Thyroid gland (tissue), 4 donors: ENCODE measurements around the gene HPDL. TPM values are rescaled to one million over a fixed set of nuclear protein-coding genes. Genes with fewer than 3 reads are reported as not detected.

Source experiments
- DNase-seq, 2 donors: peaks; one replicate each; pipeline ENCODE4 v3.0.0-alpha.2; 2019
- H3K27ac ChIP-seq, 3 donors: fragments of 200-600 bp; sonication (generic); 1 replicate in 2 of 3; 2 replicates in 1 of 3; pipeline ENCODE4 v1.5.1; 2016 to 2019; ENCODE audit warnings: mild to moderate bottlenecking in 1 of 3, moderate library complexity in 1 of 3
- H3K27me3 ChIP-seq: fragments of 200-600 bp; sonication (generic); one replicate; pipeline ENCODE4 v1.5.1; 2019
- H3K36me3 ChIP-seq, 2 donors: fragments of 200-600 bp; sonication (generic); one replicate each; pipeline ENCODE4 v1.5.1; 2016 to 2019
- H3K4me1 ChIP-seq, 2 donors: fragments of 200-600 bp; sonication (generic); one replicate each; pipeline ENCODE4 v1.5.1; 2017 to 2019
- H3K4me3 ChIP-seq, 3 donors: fragments of 200-600 bp; sonication (generic); replicated peaks in 1 of 3; 1 replicate in 2 of 3; 2 replicates in 1 of 3; pipeline ENCODE4 v1.5.1; 2016; ENCODE audit warnings: mild to moderate bottlenecking in 1 of 3
- H3K9me3 ChIP-seq: fragments of 200-600 bp; sonication (generic); one replicate; pipeline ENCODE4 v1.5.1; 2017
- CTCF ChIP-seq, 6 experiments: fragments of 200-600 bp in 3 of 6; fragments of 450-650 bp in 3 of 6; sonication (generic) in 3 of 6; IDR thresholded peaks; one replicate each; pipeline ENCODE4 v1.5.1; 2016 to 2019; ENCODE audit warnings: antibody characterized with exemption in 6 of 6, mild to moderate bottlenecking in 2 of 6, inconsistent platforms in 1 of 6, moderate library complexity in 1 of 6
- POLR2A ChIP-seq, 2 donors: fragments of 450-650 bp; IDR thresholded peaks; one replicate each; pipeline ENCODE4 v1.6.1; 2017; ENCODE audit warnings: antibody characterized with exemption in 2 of 2, mild to moderate bottlenecking in 2 of 2, moderate library complexity in 1 of 2
- WGBS, 2 donors: methylation state at CpG; one replicate each; pipeline ENCODE4 v1.1.5; 2017; 5-methylcytosine and 5-hydroxymethylcytosine counted together
- intact Hi-C: fragments of 100-400 bp; cut with DNase I; formaldehyde crosslinking; loops from one replicate; pipeline ENCODE4 v1.15.1; 2023
- total RNA-seq, 4 donors: library from RNA; depleted of rRNA; stranded (reverse); fragments of >200 nt; gene quantifications; one replicate each; pipeline ENCODE4 v1.2.3, GENCODE V29; 2016

The HPDL gene
- total RNA-seq, 4 donors from 2014 or later: 0.27 to 3.5 (median 1.1) TPM

- H3K36me3 ChIP-seq: no peaks in the 10 kb centered on the region
- intact Hi-C loops: no loop called here
- H3K27me3 ChIP-seq: no peaks in the 10 kb centered on the region
- H3K4me1 ChIP-seq: peaks cover 3 to 20% of the 10 kb centered on the region in 2 donors
- H3K27ac ChIP-seq: no peak overlapping the region
- no peak for TF ChIP-seq CTCF (IDR thresholded peaks at IDR 0.05)
- TF ChIP-seq POLR2A (IDR thresholded peaks at IDR 0.05): no peak
- H3K9me3 ChIP-seq: no peaks in the 10 kb centered on the region
- DNase-seq: no peak
- no peak overlapping the region for H3K4me3 ChIP-seq
These were observed 43.9 kb downstream of the HPDL start for GRCh38 chr1:45370575-45370974.

GRCh38 chr1:45373573-45373972 is 46.9 kb downstream of the HPDL start:
- Histone ChIP-seq H3K27me3 (no peaks in the 10 kb centered on the region), H3K27ac (peak overlapping the region in 1 of 3 donors; percentile 7), H3K4me3 (no peak overlapping the region), H3K9me3 (no peaks in the 10 kb centered on the region), H3K36me3 (no peaks in the 10 kb centered on the region), H3K4me1 (peaks cover 11 to 27% of the 10 kb centered on the region in 2 donors)
- TF ChIP-seq CTCF (IDR thresholded peaks at IDR 0.05) (no peak), POLR2A (IDR thresholded peaks at IDR 0.05) (no peak)
- no peak for DNase-seq
- intact Hi-C loops: no loop called here

GRCh38 chr1:45375104-45376090 is 48.7 kb downstream of the HPDL start:
- intact Hi-C loops: no loop called here
- Histone ChIP-seq H3K4me3 (no peak overlapping the region), H3K9me3 (no peaks in the 10 kb centered on the region), H3K27ac (peak overlapping the region in 2 of 3 donors; percentile 6 to 22), H3K36me3 (no peaks in the 10 kb centered on the region), H3K27me3 (no peaks in the 10 kb centered on the region), H3K4me1 (peaks cover 11 to 27% of the 10 kb centered on the region in 2 donors)
- no peak for DNase-seq
- TF ChIP-seq CTCF (IDR thresholded peaks at IDR 0.05): no peak
- TF ChIP-seq POLR2A (IDR thresholded peaks at IDR 0.05): no peak
- WGBS, 2 donors: 67 to 71% methylated on average over 3 of the region's 3 CpGs

GRCh38 chr1:45378184-45378583 is 51.5 kb downstream of the HPDL start:
- intact Hi-C loops: no loop called here
- no peak overlapping the region for H3K4me3 ChIP-seq
- TF ChIP-seq POLR2A (IDR thresholded peaks at IDR 0.05) (no peak), CTCF (IDR thresholded peaks at IDR 0.05) (no peak)
- H3K36me3 ChIP-seq: no peaks in the 10 kb centered on the region
- peaks cover 11 to 27% of the 10 kb centered on the region in 2 donors for H3K4me1 ChIP-seq
- H3K9me3 ChIP-seq: no peaks in the 10 kb centered on the region
- no peak for DNase-seq
- no peaks in the 10 kb centered on the region for H3K27me3 ChIP-seq
- H3K27ac ChIP-seq: no peak overlapping the region

Other genes with a start within 250 kb of the HPDL start
- 10 to 100 TPM in 3 of 4 donors, 1 to 10 TPM in 1; 6.3 to 15.4 (median 12.5) TPM for gene ZSWIM5, start 120.3 kb upstream of the HPDL start, total RNA-seq
- 10 to 100 TPM; 15.7 to 19.8 (median 17.8) TPM for gene TOE1, start 13.3 kb downstream of the HPDL start, total RNA-seq
- gene MUTYH, start 13.5 kb downstream of the HPDL start, total RNA-seq: 10 to 100 TPM; 23.7 to 45.9 (median 31.7) TPM
- 1 to 10 TPM; 4.8 to 5.7 (median 5.5) TPM for gene TESK2, start 164.3 kb downstream of the HPDL start, total RNA-seq
- 1 to 10 TPM in 2 of 4 donors, under 1 TPM in 2; 0.40 to 1.7 (median 1.0) TPM for gene CCDC163, start 173.2 kb downstream of the HPDL start, total RNA-seq
- 1 to 10 TPM; 1.3 to 5.9 (median 5.0) TPM for gene MMACHC, start 173.4 kb downstream of the HPDL start, total RNA-seq
- 1,000 to 10,000 TPM in 2 of 4 donors, 100 to 1,000 TPM in 2; 872 to 1,202 (median 1,015) TPM for gene PRDX1, start 195.0 kb downstream of the HPDL start, total RNA-seq
- gene AKR1A1, start 223.9 kb downstream of the HPDL start, total RNA-seq: 100 to 1,000 TPM in 3 of 4 donors, 10 to 100 TPM in 1; 67.5 to 143 (median 127) TPM